H1 (cell line): Measurements from ENCODE around the gene MYRIP.

ENCODE experiments used
- CTCF ChIP-seq, 3 experiments: IDR thresholded peaks; 1 replicate in 2 of 3; 2 replicates in 1 of 3; pipeline versions ENCODE4 v1.5.1 to v1.6.1; 2011; ENCODE audit warnings: low read length in 3 of 3, mild to moderate bottlenecking in 3 of 3, inconsistent platforms in 2 of 3, low read depth in 1 of 3, moderate library complexity in 1 of 3; ENCODE audit not compliant: insufficient read depth in 1 of 3; ENCODE audit errors: control extremely low read depth in 1 of 3
- EZH2 ChIP-seq: fragments of 200-600 bp; sonication (generic); IDR thresholded peaks from 2 replicates; pipeline ENCODE4 v1.7.1; 2012; ENCODE audit warnings: low read depth, mild to moderate bottlenecking, moderate library complexity, low read length, inconsistent platforms; ENCODE audit not compliant: severe bottlenecking
- RAD21 ChIP-seq, 2 experiments: IDR thresholded peaks in 1 of 2; conservative IDR thresholded peaks in 1 of 2; 2 replicates each; pipeline ENCODE4 v1.6.1; 2011; ENCODE audit warnings: low read depth in 2 of 2, low read length in 2 of 2, improper control_type of control experiment in 1 of 2, inconsistent platforms in 1 of 2, mild to moderate bottlenecking in 1 of 2, moderate library complexity in 1 of 2

- TF ChIP-seq RAD21 (IDR thresholded peaks at IDR 0.05 in 1 of 2, conservative IDR thresholded peaks at IDR 0.05 in 1 of 2; ENCODE audit: low read depth in 2 of 2, low read length in 2 of 2), result no peak
- no peak for TF ChIP-seq CTCF (IDR thresholded peaks at IDR 0.05; ENCODE audit: control extremely low read depth in 1 of 3, insufficient read depth in 1 of 3, low read depth in 1 of 3, low read length in 3 of 3)
- TF ChIP-seq EZH2, result no peak
Observed at GRCh38 chr3:40148827-40149226, 339.4 kb downstream of the MYRIP start.
